ENCODE measurements around the gene L3MBTL1. TPM values are rescaled to one million over a fixed set of nuclear protein-coding genes. Genes with fewer than 3 reads are reported as not detected.

L3MBTL1 gene
- total RNA-seq, 4 donors from 2014 or later, result 10.9 to 152 (median 23.1) TPM

DNA sequence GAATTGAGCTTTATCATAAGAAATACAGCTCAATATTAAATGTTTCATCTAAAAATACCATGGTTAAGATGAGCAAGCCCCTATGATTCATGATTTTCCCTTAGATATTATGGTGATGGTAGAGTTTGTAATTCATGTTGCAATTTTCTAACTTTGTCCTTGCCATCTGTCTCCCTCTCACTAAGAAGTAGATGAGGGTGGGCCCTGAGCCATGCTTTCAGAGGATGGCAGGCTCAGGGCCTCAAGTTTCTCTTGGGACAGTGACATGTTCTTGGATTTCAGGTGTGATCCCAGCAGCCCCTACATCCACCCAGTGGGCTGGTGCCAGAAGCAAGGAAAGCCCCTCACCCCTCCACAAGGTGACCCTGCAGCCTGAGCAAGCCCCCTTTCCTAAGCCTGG, 25.6 kb downstream of the L3MBTL1 start:
- in situ Hi-C loops (cut with MboI; ENCODE audit: low pct_ligation_motif_present in 1 of 4, low pct_unique_long_range_greater_than_20kb in 1 of 4, low sequenced_read_pairs in 3 of 4), result loop anchor here in 3 of 4 donors (10.0 to 25.0 kb wide), 3 partner anchors 152 to 554 kb away; no protein-coding TSS in a partner anchor
- Histone ChIP-seq H3K4me1 (no peaks in the 10 kb centered on the region), H3K36me3 (no peaks in the 10 kb centered on the region), H3K9me3 (no peaks in the 10 kb centered on the region), H3K27me3 (no peaks in the 10 kb centered on the region), H3K4me3 (no peak overlapping the region), H3K27ac (no peak overlapping the region)
- DNase-seq, result no peak
- intact Hi-C loops (cut with DNase I; ENCODE audit: low total_unique reads), result no loop called here
- TF ChIP-seq, protein P1, sequence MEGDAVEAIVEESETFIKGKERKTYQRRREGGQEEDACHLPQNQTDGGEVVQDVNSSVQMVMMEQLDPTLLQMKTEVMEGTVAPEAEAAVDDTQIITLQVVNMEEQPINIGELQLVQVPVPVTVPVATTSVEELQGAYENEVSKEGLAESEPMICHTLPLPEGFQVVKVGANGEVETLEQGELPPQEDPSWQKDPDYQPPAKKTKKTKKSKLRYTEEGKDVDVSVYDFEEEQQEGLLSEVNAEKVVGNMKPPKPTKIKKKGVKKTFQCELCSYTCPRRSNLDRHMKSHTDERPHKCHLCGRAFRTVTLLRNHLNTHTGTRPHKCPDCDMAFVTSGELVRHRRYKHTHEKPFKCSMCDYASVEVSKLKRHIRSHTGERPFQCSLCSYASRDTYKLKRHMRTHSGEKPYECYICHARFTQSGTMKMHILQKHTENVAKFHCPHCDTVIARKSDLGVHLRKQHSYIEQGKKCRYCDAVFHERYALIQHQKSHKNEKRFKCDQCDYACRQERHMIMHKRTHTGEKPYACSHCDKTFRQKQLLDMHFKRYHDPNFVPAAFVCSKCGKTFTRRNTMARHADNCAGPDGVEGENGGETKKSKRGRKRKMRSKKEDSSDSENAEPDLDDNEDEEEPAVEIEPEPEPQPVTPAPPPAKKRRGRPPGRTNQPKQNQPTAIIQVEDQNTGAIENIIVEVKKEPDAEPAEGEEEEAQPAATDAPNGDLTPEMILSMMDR (IDR thresholded peaks at IDR 0.05), result no peak
- TF ChIP-seq POLR2AphosphoS5 (IDR thresholded peaks at IDR 0.05), result no peak
- TF ChIP-seq EP300 (IDR thresholded peaks at IDR 0.05; ENCODE audit: low read depth), result no peak
- no peak for TF ChIP-seq POLR2A (IDR thresholded peaks at IDR 0.05)

GRCh38 chr20:43534016-43534415, 26.5 kb downstream of the L3MBTL1 start:
- no peaks in the 10 kb centered on the region for H3K36me3 ChIP-seq
- in situ Hi-C loops (cut with MboI; ENCODE audit: low pct_ligation_motif_present in 1 of 4, low pct_unique_long_range_greater_than_20kb in 1 of 4, low sequenced_read_pairs in 3 of 4) (loop anchor here in 3 of 4 donors (10.0 to 25.0 kb wide), 3 partner anchors 151 to 553 kb away; no protein-coding TSS in a partner anchor), intact Hi-C loops (cut with DNase I; ENCODE audit: low total_unique reads) (no loop called here)
- WGBS, 2 donors (ENCODE audit: low coverage in 1 of 2), result 80 to 96% methylated on average over 2 to 7 of the region's 7 CpGs
- TF ChIP-seq POLR2A (IDR thresholded peaks at IDR 0.05), result no peak
- no peak for TF ChIP-seq EP300 (IDR thresholded peaks at IDR 0.05; ENCODE audit: low read depth)
- TF ChIP-seq POLR2AphosphoS5 (IDR thresholded peaks at IDR 0.05), result no peak
- TF ChIP-seq, protein P1 (IDR thresholded peaks at IDR 0.05), result no peak
- no peaks in the 10 kb centered on the region for H3K4me1 ChIP-seq
- no peak for DNase-seq
- H3K9me3 ChIP-seq, result no peaks in the 10 kb centered on the region
- no peak overlapping the region for H3K4me3 ChIP-seq
- H3K27ac ChIP-seq, result no peak overlapping the region
- no peaks in the 10 kb centered on the region for H3K27me3 ChIP-seq

DNA sequence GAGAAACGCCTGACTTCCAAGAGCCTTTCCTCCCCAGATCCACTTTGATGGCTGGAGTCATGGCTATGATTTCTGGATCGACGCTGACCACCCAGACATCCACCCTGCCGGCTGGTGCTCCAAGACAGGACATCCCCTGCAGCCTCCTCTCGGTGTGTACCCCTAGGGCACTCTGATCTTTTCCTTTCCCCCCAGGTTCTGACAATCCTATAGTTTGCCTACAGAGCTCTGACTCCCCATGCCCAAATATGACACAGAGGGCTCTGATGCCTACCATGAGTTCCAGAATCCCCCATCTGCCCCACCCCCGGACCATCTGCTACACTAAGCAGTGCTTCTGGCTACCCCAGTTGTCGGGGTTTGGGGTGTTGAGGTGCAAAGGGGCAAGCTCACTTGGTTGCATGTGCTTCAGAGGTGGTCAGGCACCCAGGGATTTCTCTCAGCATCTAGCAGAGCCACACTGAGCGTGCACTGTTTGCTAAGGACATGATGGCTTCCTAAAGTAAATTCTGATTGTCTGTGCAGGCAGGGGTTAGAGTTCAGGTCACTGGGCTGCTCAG, 27.4 kb downstream of the L3MBTL1 start:
- no peak overlapping the region for H3K27ac ChIP-seq
- TF ChIP-seq, protein P1 (IDR thresholded peaks at IDR 0.05), result no peak
- no peak for TF ChIP-seq EP300 (IDR thresholded peaks at IDR 0.05; ENCODE audit: low read depth)
- no peak for TF ChIP-seq POLR2AphosphoS5 (IDR thresholded peaks at IDR 0.05)
- TF ChIP-seq POLR2A (IDR thresholded peaks at IDR 0.05), result no peak
- 91 to 100% methylated on average over 1 to 8 of the region's 8 CpGs for WGBS, 2 donors (ENCODE audit: low coverage in 1 of 2)
- intact Hi-C loops (cut with DNase I; ENCODE audit: low total_unique reads) (no loop called here), in situ Hi-C loops (cut with MboI; ENCODE audit: low pct_ligation_motif_present in 1 of 4, low pct_unique_long_range_greater_than_20kb in 1 of 4, low sequenced_read_pairs in 3 of 4) (loop anchor here in 3 of 4 donors (10.0 to 25.0 kb wide), 3 partner anchors 150 to 552 kb away; no protein-coding TSS in a partner anchor)
- H3K4me1 ChIP-seq, result no peaks in the 10 kb centered on the region
- H3K4me3 ChIP-seq, result no peak overlapping the region
- no peaks in the 10 kb centered on the region for H3K36me3 ChIP-seq
- DNase-seq, result no peak
- H3K27me3 ChIP-seq, result no peaks in the 10 kb centered on the region
- H3K9me3 ChIP-seq, result no peaks in the 10 kb centered on the region

DNA sequence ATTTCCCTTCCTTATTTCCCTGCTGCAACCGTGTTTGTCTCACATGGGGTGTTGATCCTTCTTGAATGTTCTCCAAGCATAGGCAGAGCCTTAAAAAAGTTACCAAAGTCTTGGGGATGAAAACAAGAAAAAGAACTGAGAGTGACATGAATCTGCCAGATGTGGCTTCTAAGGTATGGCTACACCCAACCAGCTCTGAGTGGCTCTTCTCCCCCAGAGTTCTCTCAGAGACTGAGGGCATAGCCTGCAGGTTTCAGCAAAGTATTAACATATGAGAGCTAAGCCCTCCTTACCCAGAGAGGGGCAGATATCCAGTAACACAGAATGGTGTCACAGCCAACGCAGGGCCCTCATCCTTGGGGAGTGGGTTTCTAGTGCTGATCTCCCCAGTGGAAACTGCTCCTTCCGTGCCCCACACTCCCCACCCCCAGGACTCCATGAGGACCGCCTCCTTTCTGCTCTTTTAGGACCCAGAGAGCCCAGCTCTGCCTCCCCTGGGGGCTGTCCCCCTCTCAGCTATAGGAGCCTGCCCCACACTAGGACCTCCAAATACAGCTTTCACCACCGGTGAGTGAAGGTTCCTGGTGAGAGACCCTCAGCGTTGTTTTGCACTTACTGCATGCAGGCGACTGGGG, 28.0 kb downstream of the L3MBTL1 start:
- no peak for TF ChIP-seq POLR2A (IDR thresholded peaks at IDR 0.05)
- H3K36me3 ChIP-seq, result no peaks in the 10 kb centered on the region
- intact Hi-C loops (cut with DNase I; ENCODE audit: low total_unique reads) (no loop called here), in situ Hi-C loops (cut with MboI; ENCODE audit: low pct_ligation_motif_present in 1 of 4, low pct_unique_long_range_greater_than_20kb in 1 of 4, low sequenced_read_pairs in 3 of 4) (loop anchor here in 3 of 4 donors (10.0 to 25.0 kb wide), 3 partner anchors 149 to 552 kb away; no protein-coding TSS in a partner anchor)
- DNase-seq, result no peak
- H3K4me3 ChIP-seq, result no peak overlapping the region
- no peaks in the 10 kb centered on the region for H3K9me3 ChIP-seq
- H3K4me1 ChIP-seq, result no peaks in the 10 kb centered on the region
- 80% methylated on average over 7 of the region's 7 CpGs; no CpG with 5 or more reads in 1 of the 2 donors for WGBS, 2 donors (ENCODE audit: low coverage in 1 of 2)
- no peak overlapping the region for H3K27ac ChIP-seq
- H3K27me3 ChIP-seq, result no peaks in the 10 kb centered on the region
